Heart right ventricle (tissue), 16 donors: Measurements from ENCODE around the gene GNG13. TPM values are rescaled to one million over a fixed set of nuclear protein-coding genes. Genes with fewer than 3 reads are reported as not detected.

Source experiments
- ATAC-seq, 8 donors: fragments of 200-7000 bp; cut with Tn5 transposase; one replicate each; pipeline ENCODE4 v1.9.1; 2020; ENCODE audit warnings: mild to moderate bottlenecking in 8 of 8, moderate library complexity in 8 of 8, moderate number of reproducible peaks in 1 of 8
- DNase-seq, 2 donors: peaks; one replicate each; pipeline ENCODE4 v3.0.0-alpha.2; 2020
- H3K27ac ChIP-seq, 10 donors: fragments of 200-600 bp; sonication (generic) in 2 of 10; one replicate each; pipeline versions ENCODE4 v1.5.0 to v1.8.0; 2020 to 2022; ENCODE audit warnings: mild to moderate bottlenecking in 3 of 10
- H3K27me3 ChIP-seq, 7 donors: fragments of 200-600 bp; one replicate each; pipeline ENCODE4 v1.8.0; 2021 to 2022; ENCODE audit warnings: mild to moderate bottlenecking in 2 of 7
- H3K36me3 ChIP-seq, 9 donors: fragments of 200-600 bp; sonication (generic) in 1 of 9; one replicate each; pipeline versions ENCODE4 v1.5.0 to v1.8.0; 2020 to 2022; ENCODE audit warnings: mild to moderate bottlenecking in 2 of 9
- H3K4me1 ChIP-seq, 9 donors: fragments of 200-600 bp; sonication (generic) in 1 of 9; one replicate each; pipeline versions ENCODE4 v1.5.0 to v1.8.0; 2020 to 2022; ENCODE audit warnings: mild to moderate bottlenecking in 4 of 9
- H3K4me3 ChIP-seq, 10 donors: fragments of 200-600 bp; sonication (generic) in 2 of 10; one replicate each; pipeline versions ENCODE4 v1.5.0 to v1.8.0; 2020 to 2022; ENCODE audit warnings: mild to moderate bottlenecking in 7 of 10, moderate library complexity in 2 of 10
- H3K9me3 ChIP-seq, 11 donors: fragments of 200-600 bp in 10 of 11; sonication (generic) in 2 of 11; one replicate each; pipeline versions ENCODE4 v1.5.0 to v1.8.0; 2013 to 2022; ENCODE audit warnings: mild to moderate bottlenecking in 2 of 11, control low read depth in 1 of 11, moderate library complexity in 1 of 11
- WGBS, 2 donors: extraction: QIAGEN DNeasy Blood & Tissue Kit; methylation state at CpG; one replicate each; pipeline ENCODE4 v1.1.7; 2013; ENCODE audit warnings: inconsistent platforms in 1 of 2; 5-methylcytosine and 5-hydroxymethylcytosine counted together
- intact Hi-C, 10 donors: fragments of 100-400 bp; cut with DNase I; formaldehyde crosslinking; loops; one replicate each; pipeline versions ENCODE4 v1.11.1 to v1.14.2; 2022
- polyA plus RNA-seq, 2 donors: library from polyadenylated mRNA; stranded (reverse); fragments of 200-250 nt; gene quantifications; one replicate each; pipeline ENCODE4 v1.2.3, GENCODE V29; 2013
- total RNA-seq, 10 donors: library from RNA; stranded (reverse); fragmentation: NEBNext Ultra II Directional in 3 of 10; extraction: Animal tissue kit (Norgen Biotek cat#: 25700) in 3 of 10; gene quantifications; one replicate each; pipeline versions ENCODE4 v1.2.1 to v1.2.4, GENCODE V29; 2021 to 2023
- TF ChIP-seq, protein P1 (sequence below), 9 donors: fragments of 200-600 bp; sonication (generic) in 2 of 9; IDR thresholded peaks; one replicate each; pipeline versions ENCODE4 v1.5.0 to v1.8.0; 2021 to 2022; ENCODE audit warnings: antibody characterized with exemption in 9 of 9, mild to moderate bottlenecking in 5 of 9, moderate library complexity in 1 of 9
- donor health status: Arrhythmogenic right ventricular cardiomyopathy.
- donor health status: ischemic (EF 13 %, LVEDD 7.1; RV severe dilation, severe dysfunction).
- donor health status: healthy with polysubstance abuse.
- donor health status: DM: no; HTN: yes; CAD: no.
- donor health status: DM: no; HTN: no; CAD: no.
- donor health status: ischemic (EF 25% LVEDD 6.9; RV normal size, moderate dysfunction).
- donor health status: ischemic (EF 25% LVEDD 5.7; RV mildly dilated, moderate dysfunction).
- donor health status: healthy.
- donor health status: DM: yes; HTN: yes; CAD: no.
- donor health status: Ischemic cardiomyopathy.
- donor health status: ischemic (EF 35%, LVEDD 5.7; RV mildly dilated, moderate dysfunction).
- donor health status: nonischemic (EF 11% LVEDD 7.7; RV severe dilation, severe dysfunction).
- donor health status: DM: yes; HTN: yes; CAD: no.
- donor health status: PGD.
- donor health status: ischemic (EF 29% LVEDD 5.4; RV normal size, mild dysfunction).
- donor health status: nonischemic (EF 23%, LVEDD 6.1; RV moderate dilation, normal function).

The GNG13 gene
- total and polyA plus RNA-seq, 12 donors = not detected

DNA sequence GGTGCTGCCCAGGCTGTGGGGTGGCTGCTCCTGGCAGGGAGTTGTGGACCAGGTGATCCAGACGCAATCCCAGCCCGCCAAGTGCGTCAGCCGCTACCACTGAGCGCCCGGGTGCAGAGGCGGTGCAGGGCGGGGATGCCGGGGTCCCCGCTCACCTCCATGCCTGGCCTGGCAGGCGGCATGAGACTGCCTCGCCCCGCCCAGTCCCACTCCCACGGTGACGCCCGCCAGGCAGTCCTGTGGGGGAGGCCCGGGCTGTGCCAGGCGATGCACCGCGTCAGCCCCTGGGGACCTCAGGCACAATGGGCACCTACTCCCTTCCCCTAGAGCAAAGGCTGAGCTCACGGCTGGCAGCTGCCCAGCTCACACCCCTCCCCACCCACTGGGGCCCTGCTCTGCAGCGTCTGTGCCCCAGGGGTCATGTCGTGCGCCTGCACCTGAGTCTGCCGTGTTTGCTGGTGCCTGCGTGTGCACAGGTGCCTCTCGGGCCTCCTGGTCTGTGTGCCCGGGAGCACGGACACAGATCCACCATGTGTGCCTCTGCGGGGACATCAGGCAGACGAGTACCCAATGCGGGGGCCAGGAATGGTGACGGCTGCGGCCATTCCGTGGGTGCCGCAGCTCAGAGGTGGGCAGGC lies 17.6 kb downstream of the GNG13 start:
- Histone ChIP-seq H3K4me1 (peaks cover 8 to 30% (median 15%) of the 10 kb centered on the region in 9 donors), H3K36me3 (peaks cover 0 to 17% (median 0%) of the 10 kb centered on the region in 9 donors), H3K9me3 (no peaks in the 10 kb centered on the region), H3K27ac (no peak overlapping the region), H3K4me3 (no peak overlapping the region), H3K27me3 (peaks cover 4 to 47% (median 41%) of the 10 kb centered on the region in 7 donors)
- no peak for ATAC-seq
- TF ChIP-seq, protein P1, sequence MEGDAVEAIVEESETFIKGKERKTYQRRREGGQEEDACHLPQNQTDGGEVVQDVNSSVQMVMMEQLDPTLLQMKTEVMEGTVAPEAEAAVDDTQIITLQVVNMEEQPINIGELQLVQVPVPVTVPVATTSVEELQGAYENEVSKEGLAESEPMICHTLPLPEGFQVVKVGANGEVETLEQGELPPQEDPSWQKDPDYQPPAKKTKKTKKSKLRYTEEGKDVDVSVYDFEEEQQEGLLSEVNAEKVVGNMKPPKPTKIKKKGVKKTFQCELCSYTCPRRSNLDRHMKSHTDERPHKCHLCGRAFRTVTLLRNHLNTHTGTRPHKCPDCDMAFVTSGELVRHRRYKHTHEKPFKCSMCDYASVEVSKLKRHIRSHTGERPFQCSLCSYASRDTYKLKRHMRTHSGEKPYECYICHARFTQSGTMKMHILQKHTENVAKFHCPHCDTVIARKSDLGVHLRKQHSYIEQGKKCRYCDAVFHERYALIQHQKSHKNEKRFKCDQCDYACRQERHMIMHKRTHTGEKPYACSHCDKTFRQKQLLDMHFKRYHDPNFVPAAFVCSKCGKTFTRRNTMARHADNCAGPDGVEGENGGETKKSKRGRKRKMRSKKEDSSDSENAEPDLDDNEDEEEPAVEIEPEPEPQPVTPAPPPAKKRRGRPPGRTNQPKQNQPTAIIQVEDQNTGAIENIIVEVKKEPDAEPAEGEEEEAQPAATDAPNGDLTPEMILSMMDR (IDR thresholded peaks at IDR 0.05) = no peak
- WGBS, 2 donors = 76 to 78% methylated on average over 36 of the region's 36 CpGs
- no peak for DNase-seq
- intact Hi-C loops = loop anchor here in 1 of 10 donors (5.0 kb wide), 1 partner anchor 71 kb away; no protein-coding TSS in a partner anchor

DNA sequence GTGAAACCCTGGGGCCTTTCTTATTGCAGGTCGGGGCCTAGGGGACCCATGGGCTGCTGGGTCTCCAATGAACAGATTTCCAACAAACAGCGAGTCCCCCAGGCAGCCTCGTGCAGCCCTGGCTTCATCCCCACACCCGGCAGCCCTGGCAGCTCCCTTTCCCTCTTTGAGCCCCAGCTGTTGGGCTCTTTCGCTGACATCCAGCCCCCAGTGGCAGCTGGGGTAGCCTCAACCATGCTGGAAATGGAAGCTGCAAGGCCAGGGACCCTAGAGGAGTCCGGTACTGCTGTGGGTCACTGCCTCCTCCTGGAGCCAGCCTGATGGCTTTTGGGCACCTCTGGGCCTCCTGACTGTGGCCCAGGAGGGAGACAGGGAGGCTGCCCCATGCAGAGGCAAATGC lies 18.3 kb downstream of the GNG13 start:
- WGBS, 2 donors = 54 to 60% methylated on average over 6 of the region's 6 CpGs
- Histone ChIP-seq H3K4me3 (no peak overlapping the region), H3K9me3 (no peaks in the 10 kb centered on the region), H3K36me3 (peaks cover 0 to 17% (median 0%) of the 10 kb centered on the region in 9 donors), H3K4me1 (peaks cover 4 to 24% (median 10%) of the 10 kb centered on the region in 9 donors), H3K27ac (no peak overlapping the region), H3K27me3 (peaks cover 4 to 47% (median 44%) of the 10 kb centered on the region in 7 donors)
- no peak for DNase-seq
- intact Hi-C loops = loop anchor here in 1 of 10 donors (5.0 kb wide), 1 partner anchor 70 kb away; no protein-coding TSS in a partner anchor
- ATAC-seq = no peak
- TF ChIP-seq, protein P1 (IDR thresholded peaks at IDR 0.05) = no peak

DNA sequence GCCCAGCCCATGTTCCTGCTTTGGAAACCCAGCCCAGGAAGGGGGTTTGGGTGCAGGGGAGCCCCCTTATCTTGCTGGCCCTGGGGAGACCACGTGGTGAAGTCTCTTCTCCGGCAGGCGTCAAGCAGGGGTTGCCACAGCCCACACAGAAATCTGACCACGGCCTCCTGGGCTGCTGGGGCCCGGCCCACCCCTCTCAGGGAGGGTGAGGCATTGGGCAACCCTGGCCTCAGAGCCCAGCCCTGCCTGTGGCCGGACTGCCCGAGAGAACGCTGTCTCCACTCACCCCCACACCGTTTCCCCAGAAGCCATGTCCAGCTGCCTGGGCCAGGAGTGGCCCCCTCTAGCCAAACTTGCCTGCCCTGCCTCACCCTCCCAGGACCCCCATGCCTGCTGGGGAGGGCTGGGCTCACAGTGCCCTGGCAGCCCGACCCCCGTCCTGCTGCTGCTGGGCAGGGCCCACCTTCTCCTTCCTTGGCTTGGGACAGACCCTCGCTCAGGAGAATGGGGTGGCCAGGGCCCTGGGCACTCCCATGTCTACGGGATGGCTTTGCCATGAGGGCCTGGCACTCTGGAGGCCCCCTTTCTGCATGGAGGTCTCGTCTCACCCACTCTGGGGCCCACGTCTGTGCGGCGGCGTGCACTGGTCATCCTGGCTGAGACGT lies 19.1 kb downstream of the GNG13 start:
- intact Hi-C loops = loop anchor here in 1 of 10 donors (5.0 kb wide), 1 partner anchor 69 kb away; no protein-coding TSS in a partner anchor

DNA sequence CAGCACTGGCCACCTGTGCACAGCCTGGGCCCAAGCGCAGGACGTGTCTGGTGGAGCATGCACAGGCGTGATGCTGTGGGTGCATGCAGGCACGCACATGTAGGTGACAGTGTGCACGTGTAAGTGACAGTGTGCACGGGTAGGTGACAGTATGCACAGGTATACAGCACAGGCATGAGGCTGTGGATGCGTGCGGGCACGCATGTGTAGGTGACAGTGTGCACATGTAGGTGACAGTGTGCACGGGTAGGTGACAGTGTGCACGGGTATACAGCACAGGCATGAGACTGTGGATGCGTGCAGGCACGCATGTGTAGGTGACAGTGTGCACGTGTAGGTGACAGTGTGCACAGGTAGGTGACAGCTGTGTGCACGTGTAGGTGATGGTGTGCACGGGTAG lies 20.2 kb downstream of the GNG13 start:
- no peak for ATAC-seq
- H3K4me1 ChIP-seq = peaks cover 0 to 10% (median 6%) of the 10 kb centered on the region in 9 donors
- no peaks in the 10 kb centered on the region for H3K9me3 ChIP-seq
- no peak for DNase-seq
- peaks cover 4 to 58% (median 45%) of the 10 kb centered on the region in 7 donors for H3K27me3 ChIP-seq
- H3K36me3 ChIP-seq = no peaks in the 10 kb centered on the region
- intact Hi-C loops = loop anchor here in 1 of 10 donors (5.0 kb wide), 1 partner anchor 68 kb away; no protein-coding TSS in a partner anchor
- no peak overlapping the region for H3K4me3 ChIP-seq
- TF ChIP-seq, protein P1 (IDR thresholded peaks at IDR 0.05) = no peak
- H3K27ac ChIP-seq = no peak overlapping the region
- WGBS, 2 donors = 88% methylated on average over 16 of the region's 16 CpGs

More for the DNA sequence above, 19.1 kb downstream of the GNG13 start:
- Histone ChIP-seq H3K27ac (no peak overlapping the region), H3K36me3 (peaks cover 0 to 9% (median 0%) of the 10 kb centered on the region in 9 donors), H3K27me3 (peaks cover 4 to 47% (median 45%) of the 10 kb centered on the region in 7 donors), H3K4me1 (peaks cover 0 to 16% (median 6%) of the 10 kb centered on the region in 9 donors), H3K4me3 (no peak overlapping the region), H3K9me3 (no peaks in the 10 kb centered on the region)
- WGBS, 2 donors = 68 to 69% methylated on average over 19 of the region's 19 CpGs
- no peak for DNase-seq
- TF ChIP-seq, protein P1 (IDR thresholded peaks at IDR 0.05) = no peak
- ATAC-seq = no peak
